ENCODE results near the gene CCNQ. TPM values are rescaled to one million over a fixed set of nuclear protein-coding genes. Genes with fewer than 3 reads are reported as not detected.

CCNQ gene
- total RNA-seq, 1 donor: 38.9 TPM

DNA sequence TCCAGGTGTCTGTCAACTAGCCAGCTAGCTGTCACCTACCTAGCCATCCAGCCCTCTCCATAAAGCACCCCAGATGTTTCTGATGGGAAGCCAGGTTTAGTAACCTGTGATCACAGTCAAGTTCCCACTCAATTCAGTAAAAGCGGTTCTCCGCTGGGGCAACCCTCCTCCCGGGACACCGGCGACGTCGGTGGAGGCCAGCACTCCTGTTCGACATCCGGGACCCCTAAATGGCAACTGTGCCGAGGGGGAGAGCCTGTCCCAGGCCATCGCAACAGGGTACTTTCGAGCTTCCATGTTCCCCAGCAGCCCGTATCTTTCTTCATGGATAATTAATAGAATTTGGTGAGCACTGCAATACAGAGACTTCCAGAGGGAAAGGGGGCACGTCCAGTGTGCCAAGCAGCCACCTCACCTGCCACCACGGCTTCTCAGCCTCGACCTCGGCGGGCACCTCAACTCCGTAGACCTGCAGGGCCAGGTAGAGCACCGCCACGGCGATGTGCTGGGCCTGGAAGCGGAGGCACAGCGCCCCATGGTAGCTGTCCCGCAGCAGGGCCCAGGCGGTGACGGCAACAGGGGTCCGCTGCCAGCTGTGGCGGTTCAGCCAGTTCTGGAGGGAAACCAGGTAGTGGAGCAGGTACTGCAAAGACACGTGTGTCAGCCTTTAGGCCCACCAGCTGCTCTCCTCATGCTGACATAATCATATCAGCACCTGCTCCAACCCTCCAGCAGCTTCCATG is 6.7 kb downstream of the CCNQ start:
- no peak for DNase-seq (ENCODE audit: low read depth)
- TF ChIP-seq, protein P1, sequence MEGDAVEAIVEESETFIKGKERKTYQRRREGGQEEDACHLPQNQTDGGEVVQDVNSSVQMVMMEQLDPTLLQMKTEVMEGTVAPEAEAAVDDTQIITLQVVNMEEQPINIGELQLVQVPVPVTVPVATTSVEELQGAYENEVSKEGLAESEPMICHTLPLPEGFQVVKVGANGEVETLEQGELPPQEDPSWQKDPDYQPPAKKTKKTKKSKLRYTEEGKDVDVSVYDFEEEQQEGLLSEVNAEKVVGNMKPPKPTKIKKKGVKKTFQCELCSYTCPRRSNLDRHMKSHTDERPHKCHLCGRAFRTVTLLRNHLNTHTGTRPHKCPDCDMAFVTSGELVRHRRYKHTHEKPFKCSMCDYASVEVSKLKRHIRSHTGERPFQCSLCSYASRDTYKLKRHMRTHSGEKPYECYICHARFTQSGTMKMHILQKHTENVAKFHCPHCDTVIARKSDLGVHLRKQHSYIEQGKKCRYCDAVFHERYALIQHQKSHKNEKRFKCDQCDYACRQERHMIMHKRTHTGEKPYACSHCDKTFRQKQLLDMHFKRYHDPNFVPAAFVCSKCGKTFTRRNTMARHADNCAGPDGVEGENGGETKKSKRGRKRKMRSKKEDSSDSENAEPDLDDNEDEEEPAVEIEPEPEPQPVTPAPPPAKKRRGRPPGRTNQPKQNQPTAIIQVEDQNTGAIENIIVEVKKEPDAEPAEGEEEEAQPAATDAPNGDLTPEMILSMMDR (IDR thresholded peaks at IDR 0.05; ENCODE audit: insufficient read depth, low read depth, low read length): no peak
- H3K4me3 ChIP-seq (ENCODE audit: low read depth, low read length): no peak overlapping the region

DNA sequence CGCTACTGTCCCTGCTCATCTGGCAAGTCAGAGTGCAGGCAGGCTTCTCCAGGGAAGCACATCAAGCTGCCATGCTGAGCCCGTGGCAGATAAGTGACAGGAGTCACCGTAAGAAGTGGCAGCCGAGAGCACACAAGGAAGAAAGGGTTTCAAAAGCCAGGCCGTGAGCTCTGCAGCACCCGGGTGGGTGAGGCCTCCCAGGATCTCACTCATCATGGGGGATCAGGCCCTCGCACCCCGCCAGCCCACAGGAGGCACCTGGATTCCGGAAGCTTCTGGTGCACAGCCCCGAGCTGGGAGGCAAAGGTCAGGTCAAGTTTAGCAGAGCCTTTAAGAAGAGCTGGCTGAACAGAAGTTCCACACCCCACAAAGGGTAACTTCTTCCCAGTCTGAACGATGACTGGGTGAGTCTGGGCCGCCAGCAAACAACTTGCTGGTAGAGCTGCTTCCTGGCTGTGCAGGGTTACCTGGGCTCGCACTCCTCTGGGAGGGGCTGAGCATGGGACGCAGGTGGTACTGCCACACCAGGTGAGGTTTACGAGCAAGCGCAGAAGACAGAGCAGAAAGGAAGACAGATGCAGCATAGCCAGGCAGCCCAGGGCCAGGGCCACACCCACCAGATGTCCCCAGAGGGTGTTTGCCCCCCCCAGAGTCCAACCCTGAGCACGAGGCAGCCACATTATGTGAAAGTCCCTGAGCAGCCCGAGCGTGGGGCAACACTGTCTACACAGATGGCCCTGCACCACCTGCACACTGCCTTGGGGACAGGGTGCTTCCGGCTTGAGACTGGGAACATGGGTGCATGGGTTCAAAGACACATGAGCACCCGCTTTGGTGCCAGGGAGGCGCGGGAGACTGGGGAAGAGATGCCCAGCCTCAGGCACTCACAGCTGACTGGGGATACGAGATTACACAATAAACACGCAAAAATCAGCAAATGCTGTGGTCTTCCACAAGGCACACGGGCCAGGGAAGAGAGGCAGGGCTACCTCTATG is 7.7 kb downstream of the CCNQ start:
- H3K4me3 ChIP-seq (ENCODE audit: low read depth, low read length): no peak overlapping the region
- DNase-seq (ENCODE audit: low read depth): no peak
- TF ChIP-seq, protein P1 (IDR thresholded peaks at IDR 0.05; ENCODE audit: insufficient read depth, low read depth, low read length): no peak

DNA sequence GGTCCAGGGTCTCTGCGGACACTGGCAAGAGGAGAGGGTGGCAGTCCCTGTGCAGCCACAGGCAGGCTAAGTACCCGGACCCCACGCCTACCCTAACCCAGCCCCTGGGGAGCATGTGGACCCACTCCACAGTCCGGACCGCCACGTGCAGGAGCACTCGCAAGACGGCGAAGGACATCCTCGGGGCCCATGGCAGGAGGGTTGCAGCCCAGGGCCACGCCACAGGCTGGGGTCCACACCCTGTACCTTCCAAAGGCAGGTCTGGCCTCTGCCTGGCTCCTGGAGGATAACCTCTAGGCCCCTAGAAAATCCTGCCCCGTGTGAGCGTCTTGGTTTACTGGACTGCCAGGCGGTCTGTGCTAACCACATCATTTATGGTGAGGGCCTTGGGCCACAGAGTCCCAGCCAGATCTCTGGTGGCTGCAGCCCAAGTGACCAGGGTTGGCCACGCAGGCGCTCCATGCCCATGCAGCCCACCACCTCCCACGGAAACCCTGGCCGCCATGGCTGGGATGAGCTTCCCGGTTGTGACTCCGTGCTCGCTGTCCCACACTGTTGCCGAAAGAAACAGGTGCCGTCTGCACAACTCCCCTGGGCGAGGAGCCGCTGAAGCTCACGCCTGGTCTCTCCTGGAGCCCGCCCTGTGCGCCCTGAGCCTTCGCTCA is 10.0 kb downstream of the CCNQ start:
- TF ChIP-seq, protein P1 (IDR thresholded peaks at IDR 0.05; ENCODE audit: insufficient read depth, low read depth, low read length): no peak
- DNase-seq (ENCODE audit: low read depth): no peak
- H3K4me3 ChIP-seq (ENCODE audit: low read depth, low read length): no peak overlapping the region

DNA sequence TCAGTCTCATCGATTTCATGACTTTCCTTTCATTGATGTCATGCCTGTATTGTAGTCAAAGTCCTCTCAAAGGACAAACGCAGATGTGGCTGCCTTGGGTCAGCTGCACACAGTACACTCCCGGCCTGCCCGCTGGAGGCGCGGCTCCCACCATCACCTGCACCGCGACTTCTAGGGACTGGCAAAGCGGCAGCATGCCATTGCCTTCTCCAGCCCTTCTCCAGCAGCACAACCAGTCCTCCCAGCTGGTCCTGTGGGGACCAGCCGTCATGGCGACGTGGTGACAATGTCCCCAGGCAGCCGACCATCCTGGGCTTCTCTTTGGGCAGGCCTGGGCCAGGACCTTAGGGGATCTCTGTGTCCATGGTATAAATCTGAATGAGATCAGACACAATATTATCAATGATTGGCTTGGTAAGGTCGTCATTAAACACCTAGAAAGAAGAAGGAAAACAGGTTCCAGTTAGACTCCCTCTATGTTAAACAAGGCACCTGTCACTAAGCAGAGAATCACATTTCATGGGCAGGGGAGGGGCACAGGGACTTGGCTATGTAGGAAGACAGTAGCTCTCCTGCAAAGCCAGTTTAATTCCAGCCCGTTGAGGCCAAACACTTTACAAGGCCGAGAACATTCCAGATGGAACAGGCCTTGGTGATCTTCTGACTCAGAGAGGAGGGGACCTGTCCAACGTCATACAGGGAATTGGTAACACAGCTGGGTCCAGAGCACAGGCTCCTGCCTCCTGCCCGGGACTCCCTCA is 10.7 kb downstream of the CCNQ start:
- no peak overlapping the region for H3K4me3 ChIP-seq (ENCODE audit: low read depth, low read length)
- TF ChIP-seq, protein P1 (IDR thresholded peaks at IDR 0.05; ENCODE audit: insufficient read depth, low read depth, low read length): no peak
- no peak for DNase-seq (ENCODE audit: low read depth)

DNA sequence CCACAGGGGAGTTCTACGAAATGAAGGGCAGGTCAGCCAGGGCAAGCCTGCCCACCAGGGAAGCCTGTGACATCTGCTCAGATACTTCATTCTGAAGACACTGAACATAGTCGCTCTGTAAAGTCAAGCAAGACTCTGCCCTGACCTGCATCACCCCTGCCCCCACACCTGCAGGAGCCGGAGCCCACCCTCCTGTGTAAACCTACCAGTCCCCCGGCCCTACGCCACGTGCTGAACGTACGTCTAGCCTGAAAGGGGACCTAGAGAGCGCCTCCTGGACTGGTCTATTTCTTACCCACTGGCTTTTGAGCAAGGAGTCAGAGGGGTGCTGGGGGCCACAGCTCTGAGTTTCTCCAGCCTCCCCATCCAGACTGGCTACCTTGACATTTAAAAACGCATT is 11.6 kb downstream of the CCNQ start:
- TF ChIP-seq, protein P1 (IDR thresholded peaks at IDR 0.05; ENCODE audit: insufficient read depth, low read depth, low read length): no peak
- H3K4me3 ChIP-seq (ENCODE audit: low read depth, low read length): no peak overlapping the region
- no peak for DNase-seq (ENCODE audit: low read depth)

DNA sequence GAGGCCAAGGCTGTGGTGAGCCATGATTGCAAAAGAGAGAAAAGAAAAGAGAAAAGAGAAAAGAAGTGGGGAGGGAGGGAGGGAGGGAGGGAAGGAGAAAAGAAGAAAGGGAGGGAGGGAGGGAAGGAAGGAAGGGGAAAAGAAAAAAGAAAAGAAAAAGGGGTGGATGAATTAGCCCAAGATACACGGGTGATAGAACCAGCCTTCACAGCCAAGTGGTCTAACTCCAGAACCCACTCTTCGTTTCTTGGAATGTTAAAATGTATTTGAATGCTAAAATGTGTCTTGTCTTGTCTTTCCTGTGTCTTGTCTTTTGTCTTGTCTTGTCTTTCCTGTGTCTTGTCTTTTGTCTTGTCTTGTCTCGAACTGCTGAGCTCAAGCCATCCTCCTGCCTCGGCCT is 13.1 kb downstream of the CCNQ start:
- no peak for DNase-seq (ENCODE audit: low read depth)
- TF ChIP-seq, protein P1 (IDR thresholded peaks at IDR 0.05; ENCODE audit: insufficient read depth, low read depth, low read length): no peak
- no peak overlapping the region for H3K4me3 ChIP-seq (ENCODE audit: low read depth, low read length)

Data from fibroblast of villous mesenchyme (primary cell).